Upper lobe of left lung (tissue), 6 donors: ENCODE results near the gene RBM20. TPM values are rescaled to one million over a fixed set of nuclear protein-coding genes. Genes with fewer than 3 reads are reported as not detected.
"Not testable (repeated sequence)": the region's sequence is repeated elsewhere in the genome, so short reads cannot be mapped to it uniquely, and the experiment has no call there.

ENCODE experiments used
- ATAC-seq, 2 donors: fragments of 200-7000 bp; cut with Tn5 transposase; one replicate each; pipeline ENCODE4 v1.9.1; 2022; ENCODE audit warnings: mild to moderate bottlenecking in 2 of 2, moderate library complexity in 2 of 2; ENCODE audit not compliant: low FRiP score in 2 of 2
- DNase-seq, 2 donors: peaks; one replicate each; pipeline ENCODE4 v3.0.0-alpha.2; 2019 to 2020
- H3K27ac ChIP-seq, 4 donors: fragments of 200-600 bp; sonication (generic); one replicate each; pipeline ENCODE4 v1.5.1; 2016 to 2019
- H3K27me3 ChIP-seq, 4 donors: fragments of 200-600 bp; sonication (generic); one replicate each; pipeline ENCODE4 v1.5.1; 2017 to 2019
- H3K36me3 ChIP-seq, 4 donors: fragments of 200-600 bp; sonication (generic); one replicate each; pipeline ENCODE4 v1.5.1; 2016 to 2019
- H3K4me1 ChIP-seq, 4 donors: fragments of 200-600 bp; sonication (generic); one replicate each; pipeline ENCODE4 v1.5.1; 2018 to 2019
- H3K4me3 ChIP-seq, 4 donors: fragments of 200-600 bp; sonication (generic); one replicate each; pipeline ENCODE4 v1.5.1; 2017 to 2019; ENCODE audit warnings: mild to moderate bottlenecking in 2 of 4, moderate library complexity in 1 of 4
- H3K9me3 ChIP-seq, 4 donors: fragments of 200-600 bp; sonication (generic); one replicate each; pipeline ENCODE4 v1.5.1; 2018 to 2019
- EP300 ChIP-seq, 4 donors: sonication (generic); formaldehyde crosslinking; IDR thresholded peaks; one replicate each; pipeline ENCODE4 v1.5.1; 2017; ENCODE audit warnings: antibody characterized with exemption in 4 of 4, control low read depth in 2 of 4
- POLR2A ChIP-seq, 4 donors: fragments of 450-650 bp; IDR thresholded peaks; one replicate each; pipeline ENCODE4 v1.5.1; 2016 to 2017; ENCODE audit warnings: antibody characterized with exemption in 4 of 4, mild to moderate bottlenecking in 2 of 4
- POLR2AphosphoS5 ChIP-seq, 2 donors: sonication (generic); formaldehyde crosslinking; IDR thresholded peaks; one replicate each; pipeline ENCODE4 v1.5.1; 2017; ENCODE audit warnings: antibody characterized with exemption in 2 of 2
- WGBS, 2 donors: methylation state at CpG; one replicate each; pipeline ENCODE4 v1.1.5; 2017 to 2018; 5-methylcytosine and 5-hydroxymethylcytosine counted together
- total RNA-seq, 6 donors: library from RNA; depleted of rRNA in 4 of 6; stranded (reverse); fragments of >200 nt in 4 of 6; gene quantifications; one replicate each; pipeline versions ENCODE4 v1.1.0 to v1.2.1, GENCODE V29; 2016 to 2021
- TF ChIP-seq, protein P1 (sequence below), 6 experiments: fragments of 450-650 bp in 4 of 6; fragments of 200-600 bp in 2 of 6; sonication (generic) in 2 of 6; IDR thresholded peaks; one replicate each; pipeline ENCODE4 v1.5.1; 2016 to 2019; ENCODE audit warnings: antibody characterized with exemption in 6 of 6
- donor health status: DM: no; HTN: no; CAD: no; lungs with moderate emphysema.
- donor health status: DM: no; HTN: yes; CAD: no; lungs with severe emphysema.

RBM20 gene
- total RNA-seq, 6 donors from 2014 or later = 0.11 to 7.5 (median 1.5) TPM

GRCh38 chr10:110725801-110726630 is 81.9 kb downstream of the RBM20 start:
- H3K36me3 ChIP-seq = no peaks in the 10 kb centered on the region
- no peaks in the 10 kb centered on the region for H3K9me3 ChIP-seq
- TF ChIP-seq, protein P1, sequence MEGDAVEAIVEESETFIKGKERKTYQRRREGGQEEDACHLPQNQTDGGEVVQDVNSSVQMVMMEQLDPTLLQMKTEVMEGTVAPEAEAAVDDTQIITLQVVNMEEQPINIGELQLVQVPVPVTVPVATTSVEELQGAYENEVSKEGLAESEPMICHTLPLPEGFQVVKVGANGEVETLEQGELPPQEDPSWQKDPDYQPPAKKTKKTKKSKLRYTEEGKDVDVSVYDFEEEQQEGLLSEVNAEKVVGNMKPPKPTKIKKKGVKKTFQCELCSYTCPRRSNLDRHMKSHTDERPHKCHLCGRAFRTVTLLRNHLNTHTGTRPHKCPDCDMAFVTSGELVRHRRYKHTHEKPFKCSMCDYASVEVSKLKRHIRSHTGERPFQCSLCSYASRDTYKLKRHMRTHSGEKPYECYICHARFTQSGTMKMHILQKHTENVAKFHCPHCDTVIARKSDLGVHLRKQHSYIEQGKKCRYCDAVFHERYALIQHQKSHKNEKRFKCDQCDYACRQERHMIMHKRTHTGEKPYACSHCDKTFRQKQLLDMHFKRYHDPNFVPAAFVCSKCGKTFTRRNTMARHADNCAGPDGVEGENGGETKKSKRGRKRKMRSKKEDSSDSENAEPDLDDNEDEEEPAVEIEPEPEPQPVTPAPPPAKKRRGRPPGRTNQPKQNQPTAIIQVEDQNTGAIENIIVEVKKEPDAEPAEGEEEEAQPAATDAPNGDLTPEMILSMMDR (IDR thresholded peaks at IDR 0.05) = no peak
- TF ChIP-seq POLR2AphosphoS5 (IDR thresholded peaks at IDR 0.05) (no peak), POLR2A (IDR thresholded peaks at IDR 0.05) (no peak), EP300 (IDR thresholded peaks at IDR 0.05) (no peak)
- no peaks in the 10 kb centered on the region for H3K4me1 ChIP-seq
- WGBS, 2 donors = 59 to 60% methylated on average over 9 to 10 of the region's 10 CpGs
- ATAC-seq = peak in 1 of 2 donors; percentile 25
- DNase-seq = peak in 1 of 2 donors; percentile 25
- no peaks in the 10 kb centered on the region for H3K27me3 ChIP-seq
- no peak overlapping the region for H3K27ac ChIP-seq
- H3K4me3 ChIP-seq = no peak overlapping the region

GRCh38 chr10:110727785-110728184 is 83.6 kb downstream of the RBM20 start:
- not testable (repeated sequence) for ATAC-seq, H3K9me3 ChIP-seq, H3K4me3 ChIP-seq, H3K4me1 ChIP-seq, H3K27ac ChIP-seq, DNase-seq, H3K27me3 ChIP-seq, H3K36me3 ChIP-seq
- WGBS, 2 donors = 91 to 96% methylated on average over 2 of the region's 2 CpGs

GRCh38 chr10:110730345-110731050 is 86.4 kb downstream of the RBM20 start:
- H3K36me3 ChIP-seq = no peaks in the 10 kb centered on the region
- H3K9me3 ChIP-seq = no peaks in the 10 kb centered on the region
- H3K27ac ChIP-seq = no peak overlapping the region
- DNase-seq (no peak), ATAC-seq (no peak)
- H3K4me1 ChIP-seq = no peaks in the 10 kb centered on the region
- H3K4me3 ChIP-seq = no peak overlapping the region
- no peak for TF ChIP-seq POLR2A (IDR thresholded peaks at IDR 0.05)
- TF ChIP-seq, protein P1 (IDR thresholded peaks at IDR 0.05) = no peak
- TF ChIP-seq EP300 (IDR thresholded peaks at IDR 0.05) = no peak
- TF ChIP-seq POLR2AphosphoS5 (IDR thresholded peaks at IDR 0.05) = no peak
- WGBS, 2 donors = 56 to 60% methylated on average over 10 to 11 of the region's 11 CpGs
- H3K27me3 ChIP-seq = no peaks in the 10 kb centered on the region

- H3K9me3 ChIP-seq = no peaks in the 10 kb centered on the region
- ATAC-seq = peak; percentile 34 to 56
These were observed 89.2 kb downstream of the RBM20 start for GRCh38 chr10:110733218-110733952.

More at GRCh38 chr10:110733218-110733952, 89.2 kb downstream of the RBM20 start:
- Histone ChIP-seq H3K27ac (no peak overlapping the region), H3K27me3 (no peaks in the 10 kb centered on the region), H3K4me3 (peak overlapping the region in 2 of 4 donors; percentile 20 to 21), H3K36me3 (no peaks in the 10 kb centered on the region), H3K4me1 (no peaks in the 10 kb centered on the region)
- DNase-seq = no peak
- TF ChIP-seq POLR2AphosphoS5 (IDR thresholded peaks at IDR 0.05) (no peak), EP300 (IDR thresholded peaks at IDR 0.05) (no peak), POLR2A (IDR thresholded peaks at IDR 0.05) (no peak)
- TF ChIP-seq, protein P1 (IDR thresholded peaks at IDR 0.05) = no peak
- WGBS, 2 donors = 73 to 77% methylated on average over 13 to 16 of the region's 16 CpGs
